ENCODE results near the gene CRYBG1. TPM values are rescaled to one million over a fixed set of nuclear protein-coding genes. Genes with fewer than 3 reads are reported as not detected.

Gene CRYBG1
- total and polyA plus RNA-seq, 2 of the 13 experiments (the other 11 are each of a cell fraction or from before 2014, with no cell fraction given) = 10.1 to 21.9 TPM

GRCh38 chr6:106381881-106382280, 21.4 kb downstream of the CRYBG1 start (continued):
- TF ChIP-seq, protein P1, sequence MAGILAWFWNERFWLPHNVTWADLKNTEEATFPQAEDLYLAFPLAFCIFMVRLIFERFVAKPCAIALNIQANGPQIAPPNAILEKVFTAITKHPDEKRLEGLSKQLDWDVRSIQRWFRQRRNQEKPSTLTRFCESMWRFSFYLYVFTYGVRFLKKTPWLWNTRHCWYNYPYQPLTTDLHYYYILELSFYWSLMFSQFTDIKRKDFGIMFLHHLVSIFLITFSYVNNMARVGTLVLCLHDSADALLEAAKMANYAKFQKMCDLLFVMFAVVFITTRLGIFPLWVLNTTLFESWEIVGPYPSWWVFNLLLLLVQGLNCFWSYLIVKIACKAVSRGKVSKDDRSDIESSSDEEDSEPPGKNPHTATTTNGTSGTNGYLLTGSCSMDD (CRISPR knock-in tag; IDR thresholded peaks at IDR 0.05) = no peak
- no peak for TF ChIP-seq CBX1 (IDR thresholded peaks at IDR 0.05; ENCODE audit: low read depth)
- no peak for TF ChIP-seq SOX13 (IDR thresholded peaks at IDR 0.05)
- no peak for TF ChIP-seq SOX13 (CRISPR knock-in tag; conservative IDR thresholded peaks at IDR 0.05 in 1 of 2, IDR thresholded peaks at IDR 0.05 in 1 of 2)
- no peak for TF ChIP-seq ZNF234 (CRISPR knock-in tag; conservative IDR thresholded peaks at IDR 0.05)
- TF ChIP-seq TRAFD1 (CRISPR knock-in tag; IDR thresholded peaks at IDR 0.05; ENCODE audit: borderline replicate concordance) = no peak

DNA sequence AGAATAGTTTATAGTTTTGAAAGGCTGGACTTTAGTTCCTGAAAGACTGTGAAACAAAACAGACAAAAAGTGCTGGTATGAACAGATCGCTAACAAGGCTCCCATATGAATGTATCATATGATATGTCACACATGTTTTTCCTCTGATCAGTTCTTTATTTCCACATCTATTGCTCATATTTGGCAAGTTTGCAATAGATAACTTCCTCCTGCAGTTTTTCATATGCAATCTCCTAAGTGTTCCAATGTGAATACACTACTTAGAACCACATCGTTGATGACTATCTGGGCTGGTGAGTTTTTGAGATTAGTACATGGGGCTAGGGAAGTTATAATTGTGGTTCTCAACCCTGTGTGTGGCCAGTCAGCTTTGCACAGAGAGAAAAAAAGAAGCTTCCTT, 23.1 kb downstream of the CRYBG1 start:
- WGBS (ENCODE audit: low lambda C conversion rate) = 26% methylated on average over 2 of the region's 2 CpGs
- BruUV-seq (replicated peaks) = no TSS peak

More for the DNA sequence above, 23.1 kb downstream of the CRYBG1 start:
- ChIA-PET POLR2A (no interaction called here), CTCF (ENCODE audit: low intra/inter-chr PET ratio, low total read pairs) (no interaction called here)
- no peaks in the 10 kb centered on the region for H3K9me3 ChIP-seq (ENCODE audit: low read length)
- H3K36me3 ChIP-seq (replicated peaks in 1 of 2; ENCODE audit: control insufficient read depth in 1 of 2, insufficient read depth in 2 of 2, low read length in 2 of 2) = no peaks in the 10 kb centered on the region
- no peak overlapping the region for H3K27ac ChIP-seq (ENCODE audit: extremely low read length, insufficient read depth, low read length)
- H3K4me1 ChIP-seq (ENCODE audit: insufficient read depth, low read length) = no peaks in the 10 kb centered on the region
- no peak overlapping the region for H3K4me3 ChIP-seq (replicated peaks in 1 of 3; ENCODE audit: insufficient read depth in 1 of 3, low read depth in 2 of 3, low read length in 3 of 3)
- intact Hi-C loops (cut with micrococcal nuclease; ENCODE audit: unreplicated experiment) (no loop called here), in situ Hi-C loops (cut with HindIII; ENCODE audit: extremely low pct_ligation_motif_present, low pct_unique_long_range_greater_than_20kb) (no loop called here)
- ATAC-seq = no peak
- no peak overlapping the region for H2AFZ ChIP-seq (ENCODE audit: low read length)
- FAIRE-seq = no peak
- peaks cover 0 to 4% of the 10 kb centered on the region in 2 experiments; a peak in 1 of 5 replicates for H3K27me3 ChIP-seq (ENCODE audit: control insufficient read depth in 1 of 2, insufficient read depth in 2 of 2, low read length in 2 of 2)
- H4K20me1 ChIP-seq (ENCODE audit: insufficient read depth, low read length) = no peaks in the 10 kb centered on the region
- DNase-seq (ENCODE audit: low spot score) = no peak
- H3K9ac ChIP-seq (ENCODE audit: insufficient read depth, low read depth, low read length) = no peak overlapping the region
- no peak for TF ChIP-seq RCOR2 (CRISPR knock-in tag; IDR thresholded peaks at IDR 0.05)
- no peak for TF ChIP-seq PLRG1 (conservative IDR thresholded peaks at IDR 0.05)
- TF ChIP-seq IKZF4 (CRISPR knock-in tag; IDR thresholded peaks at IDR 0.05; ENCODE audit: borderline replicate concordance, low read depth, not compliant biosample characterization) = no peak
- TF ChIP-seq PITX1 (CRISPR knock-in tag; IDR thresholded peaks at IDR 0.05) = no peak
- no peak for TF ChIP-seq ATF1 (CRISPR knock-in tag; IDR thresholded peaks at IDR 0.05)
- TF ChIP-seq KLF11 (CRISPR knock-in tag; IDR thresholded peaks at IDR 0.05) = no peak
- TF ChIP-seq MED13 (CRISPR knock-in tag; IDR thresholded peaks at IDR 0.05) = no peak
- TF ChIP-seq WIZ (CRISPR knock-in tag; IDR thresholded peaks at IDR 0.05) = no peak
- TF ChIP-seq KLF16 (CRISPR knock-in tag; IDR thresholded peaks at IDR 0.05) = no peak
- TF ChIP-seq AHR (CRISPR knock-in tag; IDR thresholded peaks at IDR 0.05) = no peak
- TF ChIP-seq PAX8 (CRISPR knock-in tag; IDR thresholded peaks at IDR 0.05; ENCODE audit: borderline replicate concordance) = no peak
- TF ChIP-seq KDM2A (CRISPR knock-in tag; IDR thresholded peaks at IDR 0.05; ENCODE audit: borderline replicate concordance, low read depth) = no peak
- TF ChIP-seq, protein P2, sequence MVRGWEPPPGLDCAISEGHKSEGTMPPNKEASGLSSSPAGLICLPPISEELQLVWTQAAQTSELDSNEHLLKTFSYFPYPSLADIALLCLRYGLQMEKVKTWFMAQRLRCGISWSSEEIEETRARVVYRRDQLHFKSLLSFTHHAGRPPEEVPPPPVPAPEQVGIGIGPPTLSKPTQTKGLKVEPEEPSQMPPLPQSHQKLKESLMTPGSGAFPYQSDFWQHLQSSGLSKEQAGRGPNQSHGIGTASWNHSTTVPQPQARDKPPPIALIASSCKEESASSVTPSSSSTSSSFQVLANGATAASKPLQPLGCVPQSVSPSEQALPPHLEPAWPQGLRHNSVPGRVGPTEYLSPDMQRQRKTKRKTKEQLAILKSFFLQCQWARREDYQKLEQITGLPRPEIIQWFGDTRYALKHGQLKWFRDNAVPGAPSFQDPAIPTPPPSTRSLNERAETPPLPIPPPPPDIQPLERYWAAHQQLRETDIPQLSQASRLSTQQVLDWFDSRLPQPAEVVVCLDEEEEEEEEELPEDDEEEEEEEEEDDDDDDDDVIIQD (CRISPR knock-in tag; IDR thresholded peaks at IDR 0.05; ENCODE audit: low read depth) = no peak
- TF ChIP-seq ZNF766 (CRISPR knock-in tag; IDR thresholded peaks at IDR 0.05; ENCODE audit: borderline replicate concordance) = no peak
- no peaks in the 10 kb centered on the region for H3K79me2 ChIP-seq (ENCODE audit: insufficient read depth, low read length)
- H3K4me2 ChIP-seq (ENCODE audit: low read depth, low read length) = no peak overlapping the region
